IPS-20b (cell line): ENCODE data around the gene ADAT1.

Source experiments
- H3K27ac ChIP-seq: one replicate; pipeline ENCODE4 v1.5.1; 2013; ENCODE audit warnings: low read length
- H3K27me3 ChIP-seq: 2 replicates; pipeline ENCODE4 v1.6.1; 2013; ENCODE audit warnings: mild to moderate bottlenecking, low read length, inconsistent platforms; ENCODE audit not compliant: insufficient read depth
- H3K36me3 ChIP-seq: 2 replicates; pipeline ENCODE4 v1.6.1; 2013; ENCODE audit warnings: low read depth, mild to moderate bottlenecking, inconsistent platforms, low read length, moderate library complexity; ENCODE audit not compliant: insufficient read depth
- H3K4me1 ChIP-seq: 2 replicates; pipeline ENCODE4 v1.6.1; 2013; ENCODE audit warnings: mild to moderate bottlenecking, control low read depth, inconsistent platforms, low read length, moderate library complexity; ENCODE audit not compliant: insufficient read depth
- H3K4me3 ChIP-seq: 2 replicates; pipeline ENCODE4 v1.5.1; 2013; ENCODE audit warnings: mild to moderate bottlenecking, low read length, inconsistent platforms
- H3K9ac ChIP-seq: 2 replicates; pipeline ENCODE4 v1.6.1; 2013; ENCODE audit warnings: low read depth, mild to moderate bottlenecking, inconsistent platforms, low read length, moderate library complexity
- H3K9me3 ChIP-seq: 2 replicates; pipeline ENCODE4 v1.6.1; 2013; ENCODE audit warnings: mild to moderate bottlenecking, low read depth, low read length, inconsistent platforms; ENCODE audit not compliant: insufficient read depth

ADAT1 gene

GRCh38 chr16:75552951-75553350 lies 70.1 kb downstream of the ADAT1 start:
- no peak overlapping the region for H3K27ac ChIP-seq
- no peak overlapping the region for H3K4me3 ChIP-seq
- H3K9ac ChIP-seq, result no peak overlapping the region
- H3K4me1 ChIP-seq, result peaks cover 4% of the 10 kb centered on the region; the same call in 1 of the 2 replicates
- H3K36me3 ChIP-seq, result no peaks in the 10 kb centered on the region
- no peaks in the 10 kb centered on the region for H3K9me3 ChIP-seq
- H3K27me3 ChIP-seq, result no peaks in the 10 kb centered on the region

GRCh38 chr16:75550211-75550662 lies 72.8 kb downstream of the ADAT1 start:
- no peak overlapping the region for H3K27ac ChIP-seq
- H3K9ac ChIP-seq, result no peak overlapping the region
- peaks cover 4% of the 10 kb centered on the region; the same call in 1 of the 2 replicates for H3K4me1 ChIP-seq

More at GRCh38 chr16:75550211-75550662, 72.8 kb downstream of the ADAT1 start:
- H3K4me3 ChIP-seq, result no peak overlapping the region
- no peaks in the 10 kb centered on the region for H3K36me3 ChIP-seq
- H3K9me3 ChIP-seq, result no peaks in the 10 kb centered on the region
- no peaks in the 10 kb centered on the region for H3K27me3 ChIP-seq
